BLaER1 treated with 17β-estradiol and CSF1 and Interleukin-3, amounts not matched to agents 10 nM and 100 nM (cell line): ENCODE measurements around the gene GLP1R.

Experiments used
- H3K27ac ChIP-seq, 11 experiments: shearing (Covaris generic); formaldehyde crosslinking; 2 replicates each; pipeline ENCODE4 v1.8.1; 2022
- H3K27me3 ChIP-seq, 11 experiments: shearing (Covaris generic); formaldehyde crosslinking; 2 replicates each; pipeline ENCODE4 v1.8.1; 2022
- H3K36me3 ChIP-seq, 11 experiments: shearing (Covaris generic); formaldehyde crosslinking; 2 replicates each; pipeline ENCODE4 v1.8.1; 2022
- H3K4me1 ChIP-seq, 10 experiments: shearing (Covaris generic); formaldehyde crosslinking; 2 replicates each; pipeline ENCODE4 v1.8.1; 2022
- H3K4me2 ChIP-seq, 11 experiments: shearing (Covaris generic); formaldehyde crosslinking; 2 replicates each; pipeline ENCODE4 v1.8.1; 2022
- H3K4me3 ChIP-seq, 10 experiments: shearing (Covaris generic); formaldehyde crosslinking; 2 replicates each; pipeline ENCODE4 v1.8.1; 2022
- H3K9ac ChIP-seq, 11 experiments: shearing (Covaris generic); formaldehyde crosslinking; 2 replicates each; pipeline ENCODE4 v1.8.1; 2022
- H3K9me3 ChIP-seq, 11 experiments: shearing (Covaris generic); formaldehyde crosslinking; replicated peaks in 1 of 11; 2 replicates each; pipeline ENCODE4 v1.8.1; 2022
- H4K20me1 ChIP-seq, 11 experiments: shearing (Covaris generic); formaldehyde crosslinking; 2 replicates each; pipeline ENCODE4 v1.8.1; 2022
- Cebpa-rat ChIP-seq, 11 experiments: shearing (Covaris generic); IDR thresholded peaks; 2 replicates each; pipeline ENCODE4 v1.8.1; 2022

The GLP1R gene

DNA sequence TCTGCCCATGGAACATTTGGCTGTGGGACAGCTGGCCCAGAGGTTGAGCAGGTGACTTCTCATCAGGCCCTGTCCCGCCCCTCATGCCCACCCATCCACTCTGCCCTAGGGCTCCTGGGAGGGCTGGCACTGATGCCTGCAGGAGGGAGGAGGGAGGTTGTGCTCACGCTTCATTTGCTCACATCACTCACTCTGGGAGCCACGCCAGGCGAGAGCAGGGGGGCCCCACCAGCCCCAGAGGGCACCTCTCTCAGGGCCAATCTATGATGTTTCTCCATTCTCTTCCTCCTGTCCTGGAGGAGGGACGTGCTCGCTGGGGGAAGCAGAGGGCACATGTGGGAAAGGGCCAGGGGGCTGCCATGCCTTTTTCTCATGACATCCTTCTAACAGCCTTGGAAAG lies 10.9 kb upstream of the GLP1R start:
- H3K27me3 ChIP-seq = peaks cover 0 to 7% (median 0%) of the 10 kb centered on the region in 11 experiments; a peak in 2 of 22 replicates
- H3K4me3 ChIP-seq = peak overlapping the region in 3 of 10 experiments; percentile 4 to 42 (median 22); a peak in 3 of 20 replicates
- peaks cover 0 to 5% (median 0%) of the 10 kb centered on the region in 11 experiments; a peak in 3 of 22 replicates for H3K9me3 ChIP-seq
- H3K4me2 ChIP-seq = peak overlapping the region; percentile 66 to 94 (median 85)
- peak overlapping the region in 8 of 11 experiments; percentile 42 to 61 (median 49); a peak in 11 of 22 replicates for H3K27ac ChIP-seq
- H3K9ac ChIP-seq = peak overlapping the region in 2 of 11 experiments; percentile 11 to 18; a peak in 5 of 22 replicates
- 0 out of 22 replicates have a peak, but pooled peaks cover 0 to 5% (median 0%) of the 10 kb centered on the region in 11 experiments for H4K20me1 ChIP-seq
- no peak for TF ChIP-seq Cebpa-rat (IDR thresholded peaks at IDR 0.05)
- no peaks in the 10 kb centered on the region for H3K36me3 ChIP-seq
- H3K4me1 ChIP-seq = peaks cover 31 to 52% (median 46%) of the 10 kb centered on the region in 10 experiments

DNA sequence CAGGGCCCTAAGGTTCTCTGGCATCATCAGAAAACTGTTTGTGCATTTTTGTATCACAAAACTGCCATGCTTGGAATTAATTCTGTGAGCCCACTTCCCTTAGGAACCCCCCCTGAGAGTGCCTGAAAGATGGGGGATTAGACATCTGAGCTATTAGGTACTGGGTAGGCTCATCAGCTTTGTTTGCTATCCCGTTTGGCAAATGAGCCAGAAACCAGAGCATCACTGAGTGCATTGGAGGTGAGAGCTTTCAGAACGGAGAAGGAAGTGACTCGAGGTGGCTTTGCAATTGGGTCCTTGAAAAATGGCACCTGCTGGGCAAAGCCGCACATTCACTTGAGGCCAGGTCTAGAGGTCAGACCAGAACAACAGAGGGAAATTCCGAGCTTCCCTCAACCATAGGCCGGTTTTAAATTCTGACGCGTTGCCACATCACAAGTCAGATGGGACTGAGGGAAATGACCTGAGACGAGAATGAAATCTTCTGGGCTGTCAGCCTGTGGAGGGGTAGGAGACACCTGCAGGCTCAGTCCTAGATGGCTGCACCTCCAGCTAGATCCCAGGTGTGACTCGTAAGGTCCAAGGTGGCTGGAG lies 8.4 kb upstream of the GLP1R start:
- Histone ChIP-seq H3K9me3 (peaks cover 0 to 5% (median 0%) of the 10 kb centered on the region in 11 experiments; a peak in 3 of 22 replicates), H4K20me1 (0 out of 22 replicates have a peak, but pooled peaks cover 0 to 5% (median 0%) of the 10 kb centered on the region in 11 experiments), H3K27ac (no peak overlapping the region), H3K36me3 (no peaks in the 10 kb centered on the region), H3K27me3 (peaks cover 0 to 7% (median 0%) of the 10 kb centered on the region in 11 experiments; a peak in 2 of 22 replicates), H3K9ac (no peak overlapping the region), H3K4me2 (peak overlapping the region in 9 of 11 experiments; percentile 7 to 53 (median 27); a peak in 16 of 22 replicates), H3K4me3 (no peak overlapping the region), H3K4me1 (peaks cover 31 to 58% (median 51%) of the 10 kb centered on the region in 10 experiments)
- no peak for TF ChIP-seq Cebpa-rat (IDR thresholded peaks at IDR 0.05)

DNA sequence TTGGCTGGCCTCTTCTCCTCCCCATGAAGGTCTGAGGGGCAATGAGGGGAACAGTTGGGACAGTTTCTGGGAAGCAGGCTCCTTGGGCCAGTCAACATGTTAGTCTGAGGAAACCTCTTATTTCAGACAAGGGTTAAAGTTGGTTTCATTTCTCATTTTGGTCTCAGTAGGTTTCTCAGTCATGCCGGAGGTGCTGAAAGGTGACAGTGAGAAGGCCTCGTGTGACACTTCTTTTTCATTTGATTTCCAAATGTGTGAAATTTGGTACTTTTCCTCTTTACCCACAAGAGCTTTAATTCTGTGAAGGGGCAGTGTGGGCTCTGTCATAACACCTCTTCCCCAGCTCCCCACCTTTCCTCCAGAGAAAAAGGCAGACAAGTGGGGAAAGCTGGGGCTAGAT lies 7.5 kb upstream of the GLP1R start:
- peak overlapping the region; percentile 7 to 53 (median 26); a peak in 19 of 22 replicates for H3K4me2 ChIP-seq

DNA sequence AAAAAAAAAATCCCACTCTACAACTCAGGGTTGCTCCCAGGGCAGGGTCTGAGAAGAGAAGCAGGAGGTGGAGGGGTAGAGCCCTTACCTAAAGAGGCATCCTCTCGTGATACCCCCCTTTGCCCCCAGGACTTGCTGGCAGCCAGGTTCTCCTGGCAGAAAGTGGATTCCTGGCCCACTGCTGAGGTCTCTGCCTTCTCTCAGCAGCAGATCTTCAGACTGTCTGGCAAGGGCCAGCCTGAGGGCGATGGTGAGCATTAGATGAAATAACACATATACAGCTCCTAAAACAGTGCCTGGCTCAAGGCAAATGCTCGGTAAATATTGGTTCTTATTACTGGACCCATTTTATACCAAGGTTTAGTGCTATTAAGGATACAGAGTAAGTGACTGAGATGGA lies 4.8 kb upstream of the GLP1R start:
- H3K4me2 ChIP-seq = no peak overlapping the region
- TF ChIP-seq Cebpa-rat (IDR thresholded peaks at IDR 0.05) = no peak
- peaks cover 8 to 22% (median 17%) of the 10 kb centered on the region in 11 experiments for H3K27me3 ChIP-seq
- H3K36me3 ChIP-seq = no peaks in the 10 kb centered on the region
- peaks cover 0 to 5% (median 0%) of the 10 kb centered on the region in 11 experiments; a peak in 3 of 22 replicates for H3K9me3 ChIP-seq
- no peak overlapping the region for H3K27ac ChIP-seq
- H4K20me1 ChIP-seq = peaks cover 0 to 11% (median 0%) of the 10 kb centered on the region in 11 experiments; a peak in 2 of 22 replicates
- peaks cover 11 to 33% (median 26%) of the 10 kb centered on the region in 10 experiments for H3K4me1 ChIP-seq
- no peak overlapping the region for H3K4me3 ChIP-seq
- no peak overlapping the region for H3K9ac ChIP-seq

More for the DNA sequence above, 7.5 kb upstream of the GLP1R start:
- Histone ChIP-seq H3K4me3 (no peak overlapping the region), H3K9me3 (peaks cover 0 to 5% (median 0%) of the 10 kb centered on the region in 11 experiments; a peak in 3 of 22 replicates), H3K4me1 (peaks cover 30 to 52% (median 44%) of the 10 kb centered on the region in 10 experiments), H4K20me1 (0 out of 22 replicates have a peak, but pooled peaks cover 0 to 5% (median 0%) of the 10 kb centered on the region in 11 experiments), H3K9ac (no peak overlapping the region), H3K27me3 (peaks cover 0 to 7% (median 0%) of the 10 kb centered on the region in 11 experiments; a peak in 2 of 22 replicates), H3K36me3 (no peaks in the 10 kb centered on the region), H3K27ac (no peak overlapping the region)
- no peak for TF ChIP-seq Cebpa-rat (IDR thresholded peaks at IDR 0.05)

DNA sequence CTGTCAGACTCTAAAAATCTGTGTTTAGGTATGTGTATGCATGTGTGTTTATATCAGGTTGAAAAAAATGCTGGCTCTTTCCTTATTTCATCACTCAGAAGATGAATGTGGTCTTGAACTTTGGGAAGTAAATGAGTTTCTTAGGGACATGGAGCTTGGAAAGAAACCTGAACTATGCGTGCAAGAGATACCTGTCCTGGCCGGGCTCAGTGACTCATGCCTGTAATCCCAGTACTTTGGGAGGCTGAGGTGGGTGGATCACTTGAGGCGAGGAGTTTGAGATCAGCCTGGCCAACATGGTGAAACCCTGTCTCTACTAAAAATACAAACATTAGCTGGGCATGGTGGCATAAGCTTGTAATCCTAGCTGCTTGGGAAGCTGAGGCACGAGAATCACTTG lies 4.4 kb upstream of the GLP1R start:
- Histone ChIP-seq H3K9ac (no peak overlapping the region), H4K20me1 (peaks cover 0 to 16% (median 0%) of the 10 kb centered on the region in 11 experiments; a peak in 7 of 22 replicates), H3K27me3 (peaks cover 12 to 26% (median 21%) of the 10 kb centered on the region in 11 experiments), H3K4me2 (no peak overlapping the region), H3K36me3 (no peaks in the 10 kb centered on the region), H3K9me3 (peaks cover 0 to 5% (median 0%) of the 10 kb centered on the region in 11 experiments; a peak in 3 of 22 replicates), H3K4me3 (no peak overlapping the region), H3K4me1 (peaks cover 15 to 34% (median 28%) of the 10 kb centered on the region in 10 experiments), H3K27ac (no peak overlapping the region)
- TF ChIP-seq Cebpa-rat (IDR thresholded peaks at IDR 0.05) = no peak

DNA sequence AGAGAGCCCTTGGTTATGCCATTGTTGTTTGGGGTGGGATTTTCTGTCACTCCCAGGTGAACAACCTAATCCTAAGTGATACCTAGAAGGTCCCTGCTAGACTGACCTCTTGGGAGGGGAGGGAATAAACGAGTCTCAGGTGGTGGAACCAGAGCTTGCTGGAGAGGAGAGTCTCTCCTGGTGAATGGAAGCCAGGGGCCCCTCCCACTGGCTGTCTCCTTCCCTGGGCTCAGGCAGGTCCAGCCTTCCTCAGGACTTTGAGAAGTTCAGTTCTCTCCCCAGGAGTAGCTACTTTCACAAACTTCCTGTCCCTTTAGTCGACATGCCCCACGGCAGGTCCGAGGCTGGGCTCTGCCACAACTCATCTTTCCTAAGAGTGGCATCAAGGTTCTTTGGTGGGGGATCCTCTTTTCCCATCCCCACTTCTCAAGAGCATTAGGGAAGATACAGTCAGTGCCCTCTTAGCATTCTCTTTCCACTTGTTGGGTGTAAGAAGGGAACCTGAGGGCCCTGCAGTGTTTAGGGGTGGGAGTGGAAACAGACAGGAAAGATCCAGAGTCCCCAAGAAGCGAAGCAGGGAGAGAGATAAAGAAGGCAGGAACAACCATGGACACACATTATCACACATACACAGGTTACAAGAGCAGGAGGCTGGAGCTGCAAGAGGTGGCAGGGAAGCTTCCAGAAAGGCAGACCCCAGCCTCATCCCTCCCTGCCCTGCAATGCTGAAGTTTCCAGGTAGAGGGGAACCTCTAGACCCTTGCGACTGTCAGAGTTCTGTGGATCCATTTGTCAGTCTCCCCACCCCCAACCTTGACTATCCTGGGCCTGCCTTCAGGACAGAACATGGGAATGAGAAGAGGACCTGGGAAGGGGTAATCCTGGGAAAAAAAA lies 900 bp upstream of the GLP1R start:
- H3K27me3 ChIP-seq = peaks cover 18 to 39% (median 33%) of the 10 kb centered on the region in 11 experiments
- peak overlapping the region; percentile 95 to 99 (median 98) for H3K4me2 ChIP-seq
- peak overlapping the region in 1 of 11 experiments; percentile 63; a peak in 1 of 22 replicates for H3K27ac ChIP-seq
- H3K9ac ChIP-seq = peak overlapping the region in 6 of 11 experiments; percentile 69 to 84 (median 78); a peak in 13 of 22 replicates
- no peaks in the 10 kb centered on the region for H3K36me3 ChIP-seq
- H3K4me1 ChIP-seq = peaks cover 41 to 57% (median 51%) of the 10 kb centered on the region in 10 experiments
- peaks cover 0 to 36% (median 19%) of the 10 kb centered on the region in 11 experiments; a peak in 16 of 22 replicates for H4K20me1 ChIP-seq
- H3K4me3 ChIP-seq = peak overlapping the region; percentile 51 to 76 (median 70); a peak in 18 of 20 replicates
- no peak for TF ChIP-seq Cebpa-rat (IDR thresholded peaks at IDR 0.05)
- no peaks in the 10 kb centered on the region for H3K9me3 ChIP-seq

DNA sequence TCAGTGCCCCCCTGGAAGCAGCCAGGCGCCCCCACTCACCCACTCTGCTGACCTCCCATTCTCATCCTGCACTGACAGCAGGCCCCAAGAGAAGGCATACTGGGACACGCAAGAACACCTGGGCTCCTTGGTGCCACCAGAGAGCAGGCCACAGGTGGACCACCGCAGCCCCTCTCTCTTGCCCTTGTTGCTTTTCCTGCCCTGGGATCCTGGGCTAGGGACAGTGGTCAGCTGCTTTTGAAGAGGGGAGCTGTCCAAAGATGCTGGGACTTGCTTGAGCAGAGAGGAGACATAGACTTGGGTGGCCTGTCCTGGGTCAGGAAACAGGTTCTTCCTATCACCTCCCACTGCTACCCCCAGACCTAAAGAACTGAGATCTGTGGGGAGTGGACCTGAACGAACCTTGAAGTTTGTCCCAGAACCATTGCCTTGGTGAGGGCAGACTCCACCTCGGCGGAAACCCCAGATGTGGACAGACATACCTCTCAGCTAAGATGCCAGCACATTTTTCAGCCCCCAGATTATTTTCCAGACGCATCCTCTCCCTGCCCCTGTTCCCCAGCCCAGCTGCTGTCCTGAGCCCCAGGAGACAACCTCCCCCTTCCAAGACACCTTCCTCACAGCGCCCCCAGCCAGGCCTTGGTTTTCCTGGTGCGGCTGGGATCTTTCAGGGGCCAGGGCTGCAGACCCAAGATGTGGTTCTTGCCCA lies 1.1 kb downstream of the GLP1R start:
- H4K20me1 ChIP-seq = peaks cover 0 to 52% (median 19%) of the 10 kb centered on the region in 11 experiments; a peak in 16 of 22 replicates
- peak overlapping the region in 8 of 10 experiments; percentile 65 to 76 (median 72); a peak in 16 of 20 replicates for H3K4me3 ChIP-seq

More for the DNA sequence above, 1.1 kb downstream of the GLP1R start:
- Histone ChIP-seq H3K9me3 (no peaks in the 10 kb centered on the region), H3K9ac (peak overlapping the region in 8 of 11 experiments; percentile 68 to 84 (median 76); a peak in 15 of 22 replicates), H3K4me1 (peaks cover 52 to 66% (median 57%) of the 10 kb centered on the region in 10 experiments), H3K4me2 (peak overlapping the region; percentile 95 to 99 (median 98)), H3K36me3 (0 out of 22 replicates have a peak, but pooled peaks cover 0 to 5% (median 0%) of the 10 kb centered on the region in 11 experiments), H3K27ac (peak overlapping the region in 1 of 11 experiments; percentile 68; a peak in 2 of 22 replicates), H3K27me3 (peaks cover 18 to 39% (median 33%) of the 10 kb centered on the region in 11 experiments)
- no peak for TF ChIP-seq Cebpa-rat (IDR thresholded peaks at IDR 0.05)
